A673 (cell line): Measurements from ENCODE around the gene DSCAM.

Experiments
- EZH2 ChIP-seq: fragments of 200-600 bp; sonication (generic); IDR thresholded peaks from 2 replicates; pipeline ENCODE4 v1.6.1; 2017; ENCODE audit warnings: borderline replicate concordance, low read depth, mild to moderate bottlenecking, mixed read lengths, antibody characterized with exemption, low read length; ENCODE audit not compliant: poor library complexity, severe bottlenecking
- TF ChIP-seq, protein P1 (sequence below): fragments of 300-800, 200-600 bp; sonication (generic); conservative IDR thresholded peaks from 2 replicates; pipeline ENCODE4 v1.5.1; 2017; ENCODE audit warnings: low read depth, mild to moderate bottlenecking, antibody characterized with exemption, low read length, moderate library complexity, mixed read lengths

DNA sequence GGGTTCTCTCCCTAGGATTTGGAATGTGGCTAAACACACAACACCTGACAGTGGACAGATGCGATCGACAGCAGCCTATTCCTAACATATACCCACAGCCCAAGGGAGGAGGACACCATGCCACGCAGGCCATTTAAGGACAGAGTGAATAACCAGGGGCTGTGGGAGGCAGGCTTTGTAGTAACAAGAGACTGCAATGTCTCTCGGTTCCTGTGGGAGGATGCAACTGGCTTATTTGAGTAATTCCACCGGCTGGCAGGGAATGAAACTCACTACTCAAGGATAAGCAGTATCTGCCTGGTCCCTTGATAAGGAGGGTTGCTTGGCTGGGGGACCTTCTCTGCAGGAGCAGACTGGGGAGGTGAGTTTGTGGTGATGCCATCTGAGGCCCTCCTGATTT, 870.2 kb downstream of the DSCAM start:
- TF ChIP-seq, protein P1, sequence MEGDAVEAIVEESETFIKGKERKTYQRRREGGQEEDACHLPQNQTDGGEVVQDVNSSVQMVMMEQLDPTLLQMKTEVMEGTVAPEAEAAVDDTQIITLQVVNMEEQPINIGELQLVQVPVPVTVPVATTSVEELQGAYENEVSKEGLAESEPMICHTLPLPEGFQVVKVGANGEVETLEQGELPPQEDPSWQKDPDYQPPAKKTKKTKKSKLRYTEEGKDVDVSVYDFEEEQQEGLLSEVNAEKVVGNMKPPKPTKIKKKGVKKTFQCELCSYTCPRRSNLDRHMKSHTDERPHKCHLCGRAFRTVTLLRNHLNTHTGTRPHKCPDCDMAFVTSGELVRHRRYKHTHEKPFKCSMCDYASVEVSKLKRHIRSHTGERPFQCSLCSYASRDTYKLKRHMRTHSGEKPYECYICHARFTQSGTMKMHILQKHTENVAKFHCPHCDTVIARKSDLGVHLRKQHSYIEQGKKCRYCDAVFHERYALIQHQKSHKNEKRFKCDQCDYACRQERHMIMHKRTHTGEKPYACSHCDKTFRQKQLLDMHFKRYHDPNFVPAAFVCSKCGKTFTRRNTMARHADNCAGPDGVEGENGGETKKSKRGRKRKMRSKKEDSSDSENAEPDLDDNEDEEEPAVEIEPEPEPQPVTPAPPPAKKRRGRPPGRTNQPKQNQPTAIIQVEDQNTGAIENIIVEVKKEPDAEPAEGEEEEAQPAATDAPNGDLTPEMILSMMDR, result no peak
- no peak for TF ChIP-seq EZH2
